ENCODE results near the gene NIPAL3.
A peak's percentile ranks its signal among the peaks of the same experiment; 100 is the strongest.
"Not testable (repeated sequence)": the region's sequence is repeated elsewhere in the genome, so short reads cannot be mapped to it uniquely, and the experiment has no call there.

The NIPAL3 gene

DNA sequence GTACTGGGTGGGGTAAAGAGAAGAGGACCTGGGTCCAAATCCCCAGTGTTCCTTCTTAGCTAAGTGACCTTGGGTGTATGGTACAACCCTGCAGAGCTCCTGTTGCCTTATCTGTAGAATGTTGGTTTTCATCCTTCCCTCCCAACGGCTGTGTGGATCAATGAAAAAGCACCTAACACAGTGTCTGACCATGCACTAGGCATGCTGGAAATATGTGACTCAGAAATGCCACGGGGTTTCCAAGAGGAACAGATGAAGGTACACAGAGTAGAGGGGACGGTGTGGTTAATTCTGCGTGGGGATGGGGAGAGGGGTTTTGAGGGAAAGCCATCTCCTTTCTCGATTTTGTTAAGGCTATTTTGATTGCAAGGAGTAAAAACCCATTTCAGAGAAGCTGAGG is 8.6 kb downstream of the NIPAL3 start:
- DNase-seq (ENCODE audit: low spot score) = no peak

DNA sequence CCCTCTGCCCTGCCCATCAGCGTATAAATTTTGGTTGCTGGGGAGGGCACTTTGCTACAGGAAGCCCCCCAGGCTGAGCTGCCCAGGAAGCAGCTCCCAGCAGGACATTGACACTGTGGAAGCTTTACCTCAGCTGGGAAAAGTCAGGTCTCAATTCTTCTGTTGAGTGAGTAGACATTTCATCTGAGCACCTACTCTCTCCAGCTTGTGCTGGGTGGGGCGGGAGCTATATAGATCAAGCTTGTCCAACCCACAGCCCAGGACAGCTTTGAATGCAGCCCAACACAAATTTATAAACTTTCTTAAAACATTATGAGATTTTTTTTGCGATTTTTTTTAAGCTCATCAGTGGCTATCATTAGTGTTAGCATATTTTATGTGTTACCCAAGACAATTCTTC is 9.4 kb downstream of the NIPAL3 start:
- DNase-seq (ENCODE audit: low spot score) = no peak

DNA sequence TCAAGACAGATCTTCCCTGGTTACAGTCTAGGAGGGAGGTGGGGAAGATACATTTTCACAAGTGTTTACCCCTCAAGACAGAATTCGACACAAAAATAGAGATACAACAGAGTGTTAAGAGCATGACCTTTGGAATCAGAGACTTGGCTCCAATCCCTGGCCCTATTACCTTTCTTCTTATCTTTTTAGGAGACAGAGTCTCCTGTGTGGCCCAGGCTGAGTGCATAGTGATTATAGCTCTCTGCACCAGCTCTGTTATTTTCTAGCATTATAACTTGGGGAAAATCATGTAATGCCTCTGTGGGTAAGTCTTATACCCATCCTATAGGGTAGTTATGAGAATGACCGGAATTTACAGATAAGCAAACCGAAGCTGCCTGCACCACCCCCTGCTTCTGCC is 9.8 kb downstream of the NIPAL3 start:
- DNase-seq (ENCODE audit: low spot score) = no peak

GRCh38 chr1:24425922-24426321 is 10.3 kb downstream of the NIPAL3 start:
- no peak for DNase-seq (ENCODE audit: low spot score)

DNA sequence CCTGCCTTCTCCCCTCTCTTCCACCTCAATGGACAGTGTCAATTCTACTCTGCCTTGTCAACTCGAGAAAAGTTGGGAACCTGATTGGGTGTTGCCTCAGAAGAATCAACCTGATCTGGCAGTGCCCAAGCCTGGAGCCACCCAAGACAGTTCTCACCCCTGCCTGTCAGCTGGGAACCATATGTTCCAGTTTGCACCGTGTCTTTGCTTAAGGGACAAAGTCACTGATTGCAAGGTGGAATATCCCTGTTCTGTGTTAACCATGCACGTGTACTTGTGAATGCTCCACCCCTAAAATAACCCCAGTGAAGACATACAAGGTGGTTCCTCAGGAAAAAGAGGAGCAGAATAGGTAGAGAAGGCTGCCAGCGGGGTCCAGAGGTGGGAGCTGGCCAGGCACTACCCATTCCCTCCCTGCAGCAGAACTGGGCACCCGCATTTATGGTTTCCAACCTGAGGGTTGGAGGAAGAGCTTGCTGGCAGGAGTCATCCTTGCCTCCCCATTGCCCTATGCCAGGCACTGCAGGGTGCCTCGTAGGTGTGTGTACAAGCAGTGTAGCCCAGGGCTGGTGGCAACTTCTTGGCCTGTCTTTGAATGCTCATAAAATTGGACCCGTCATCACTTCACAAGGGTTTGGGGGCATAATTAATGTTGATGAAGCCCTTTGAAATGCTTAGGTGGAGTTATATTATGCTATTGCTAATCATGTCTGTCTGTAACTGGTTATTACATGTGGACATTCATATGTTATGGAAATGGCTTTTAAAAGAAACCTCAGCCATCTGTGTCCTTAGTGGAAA is 11.3 kb downstream of the NIPAL3 start:
- DNase-seq (ENCODE audit: low spot score) = no peak

DNA sequence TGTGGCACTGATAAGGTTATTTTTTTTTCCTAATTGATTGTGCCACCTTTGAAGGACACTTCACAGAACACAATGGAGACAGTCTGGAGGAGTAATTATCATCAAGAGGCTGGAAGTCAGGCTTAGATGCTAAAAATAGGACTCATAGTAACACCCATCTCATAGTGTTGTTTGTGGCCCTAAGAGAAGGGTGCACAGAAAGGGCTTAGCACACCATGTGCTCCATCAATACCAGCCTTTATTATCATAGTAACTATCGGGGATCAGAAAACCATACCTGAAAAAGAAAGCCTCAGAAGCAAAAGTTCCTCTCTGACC is 11.9 kb downstream of the NIPAL3 start:
- DNase-seq (ENCODE audit: low spot score) = no peak

- no peak for DNase-seq (ENCODE audit: low spot score)
Measured at GRCh38 chr1:24435782-24436365, 20.3 kb downstream of the NIPAL3 start.

DNA sequence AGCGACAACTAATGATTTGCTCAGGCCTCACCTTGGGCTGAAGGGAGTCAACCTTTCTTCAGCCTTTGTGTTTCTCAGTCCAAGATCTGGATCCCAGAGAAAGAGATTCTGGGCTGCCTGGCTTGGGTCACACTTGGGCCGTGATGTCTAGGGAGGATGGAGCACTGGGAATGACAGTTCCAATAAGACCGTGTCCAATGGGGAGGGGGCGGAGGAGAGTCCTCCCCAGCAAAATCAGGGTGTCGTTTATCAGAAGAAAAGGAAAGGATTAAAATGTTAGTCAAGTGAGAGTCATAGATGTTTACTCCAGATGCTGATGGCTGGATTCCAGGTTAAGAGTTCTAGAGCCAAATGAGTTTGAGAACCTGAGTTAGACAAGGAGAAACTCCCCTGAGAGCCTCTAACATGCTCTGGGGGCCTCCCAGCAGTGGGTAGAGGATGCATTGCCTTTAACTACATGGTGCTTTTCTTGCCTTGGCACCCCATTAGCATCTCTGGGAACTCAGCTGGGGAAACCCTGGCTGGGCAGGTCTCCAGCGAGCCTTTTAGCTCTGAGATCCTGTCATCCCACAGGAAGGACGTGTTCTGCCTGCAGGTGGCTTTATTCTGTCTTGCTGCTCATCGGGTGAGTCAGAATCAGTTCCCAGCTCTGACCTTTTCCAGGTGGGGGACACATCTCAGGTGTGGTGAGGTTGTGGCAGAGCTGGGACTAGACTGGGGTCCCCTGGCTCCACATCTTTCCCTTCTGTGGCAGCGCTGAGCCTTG is 22.2 kb downstream of the NIPAL3 start:
- peak; percentile 66 for DNase-seq (ENCODE audit: low spot score)

GRCh38 chr1:24438423-24438901 is 22.9 kb downstream of the NIPAL3 start:
- DNase-seq (ENCODE audit: low spot score) = peak; percentile 96

DNA sequence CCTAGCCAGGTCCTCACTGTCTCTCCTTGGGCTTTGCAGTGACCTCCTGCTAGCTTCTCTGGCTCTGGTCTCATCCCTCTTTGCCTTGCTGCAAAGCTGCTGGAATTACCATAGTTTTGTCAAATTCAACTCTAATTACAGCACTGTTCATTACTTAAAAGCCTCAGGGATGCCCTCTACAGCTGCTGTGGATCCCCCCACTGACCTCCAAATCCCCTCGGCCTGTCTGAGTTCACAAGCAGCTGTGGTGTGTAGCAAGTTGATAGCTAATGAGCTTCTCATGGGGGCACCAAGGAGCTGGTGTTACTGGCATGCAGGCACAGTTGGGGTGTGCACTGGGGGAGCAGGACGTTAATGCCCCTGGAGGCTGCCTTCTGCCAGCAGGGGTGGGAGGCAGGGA is 24.8 kb downstream of the NIPAL3 start:
- no peak for DNase-seq (ENCODE audit: low spot score)

DNA sequence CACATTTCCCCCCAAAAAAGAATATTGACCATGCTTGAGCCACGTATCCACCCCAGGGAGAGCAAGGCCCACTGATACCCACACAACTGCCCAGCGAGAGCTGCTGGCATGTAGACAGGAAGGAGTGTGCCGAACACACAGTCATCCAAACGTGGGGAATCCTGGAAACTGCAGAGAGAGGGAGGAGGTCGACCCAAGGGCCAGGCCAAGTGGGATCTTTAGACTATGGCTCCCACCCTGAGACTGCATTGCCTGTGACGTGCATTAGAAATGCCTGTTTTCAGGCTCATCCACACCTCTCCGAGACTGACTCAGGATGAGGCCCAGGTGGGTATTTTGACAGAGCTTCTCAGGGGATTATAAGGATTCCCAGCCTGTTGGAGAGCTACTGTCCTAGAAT is 25.9 kb downstream of the NIPAL3 start:
- DNase-seq (ENCODE audit: low spot score) = no peak

GRCh38 chr1:24441996-24442668 is 26.5 kb downstream of the NIPAL3 start:
- no peak for DNase-seq (ENCODE audit: low spot score)

DNA sequence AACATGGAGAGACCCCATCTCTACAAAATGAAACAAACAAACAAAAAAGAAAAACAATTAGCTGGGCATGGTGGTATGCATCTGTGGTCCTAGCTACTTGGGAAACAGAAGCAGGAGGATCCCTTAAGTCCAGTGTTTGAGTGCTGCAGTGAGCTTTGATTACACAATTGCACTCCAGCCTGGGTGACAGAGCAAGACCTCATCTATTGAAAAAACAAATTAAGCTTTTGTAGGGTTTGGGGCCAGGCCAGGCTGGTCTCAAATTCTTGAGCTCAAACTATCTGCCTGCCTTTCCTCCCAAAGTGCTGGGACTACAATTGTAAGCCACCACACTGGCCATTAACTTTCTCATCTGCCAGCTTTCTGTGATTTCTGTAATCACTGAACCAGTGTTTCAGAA is 27.2 kb downstream of the NIPAL3 start:
- DNase-seq (ENCODE audit: low spot score) = no peak

GRCh38 chr1:24443241-24443656 is 27.6 kb downstream of the NIPAL3 start:
- DNase-seq (ENCODE audit: low spot score) = no peak

- DNase-seq (ENCODE audit: low spot score) = not testable (repeated sequence)
Measured at GRCh38 chr1:24446446-24446845, 30.8 kb downstream of the NIPAL3 start.

DNA sequence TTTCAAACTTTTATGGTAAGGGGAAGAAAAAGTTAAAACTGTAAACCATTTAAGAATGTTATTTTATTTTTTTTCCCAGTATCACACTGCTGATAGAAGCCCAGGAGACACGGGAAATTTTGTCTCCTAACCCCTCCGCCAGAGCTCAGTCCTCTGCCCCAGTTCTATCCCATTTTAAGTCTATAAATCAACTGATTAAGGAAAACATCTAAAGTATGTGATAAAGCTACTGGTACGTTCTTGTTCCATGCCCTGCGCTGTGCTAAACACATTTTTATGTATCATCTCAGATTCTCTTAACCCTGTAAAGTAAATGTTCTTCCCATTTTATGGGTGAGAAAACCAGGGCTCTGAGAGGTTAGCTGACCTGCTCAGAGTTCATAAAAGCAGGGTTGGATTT is 34.7 kb downstream of the NIPAL3 start:
- DNase-seq (ENCODE audit: low spot score) = no peak

DNA sequence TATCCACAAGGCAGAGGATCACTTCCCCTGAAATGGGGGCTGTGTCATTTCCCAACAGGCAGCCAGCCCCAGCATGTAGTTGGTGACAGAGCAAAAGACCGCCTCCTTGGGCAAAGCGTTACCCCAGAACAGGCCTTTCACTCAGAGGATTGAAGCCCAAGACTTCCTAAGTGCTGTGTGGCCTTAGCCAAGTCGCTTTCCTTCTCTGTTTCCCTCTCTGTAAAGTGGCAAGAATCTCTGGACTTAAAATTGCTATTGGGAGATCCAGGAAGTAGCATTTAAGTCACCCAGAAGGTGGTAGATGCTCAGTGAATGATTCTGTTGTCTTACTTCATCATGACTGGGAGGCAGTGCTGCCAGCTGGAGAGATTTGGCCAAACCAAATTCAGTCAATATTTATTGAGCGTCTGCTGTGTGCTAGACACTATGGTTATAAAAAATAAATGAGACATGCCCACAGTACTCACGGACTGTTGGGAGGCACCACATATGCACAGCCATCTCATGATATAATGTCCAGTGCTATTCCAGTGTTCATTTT is 35.3 kb downstream of the NIPAL3 start:
- DNase-seq (ENCODE audit: low spot score) = no peak

GRCh38 chr1:24451746-24452145 is 36.1 kb downstream of the NIPAL3 start:
- DNase-seq (ENCODE audit: low spot score) = no peak

DNA sequence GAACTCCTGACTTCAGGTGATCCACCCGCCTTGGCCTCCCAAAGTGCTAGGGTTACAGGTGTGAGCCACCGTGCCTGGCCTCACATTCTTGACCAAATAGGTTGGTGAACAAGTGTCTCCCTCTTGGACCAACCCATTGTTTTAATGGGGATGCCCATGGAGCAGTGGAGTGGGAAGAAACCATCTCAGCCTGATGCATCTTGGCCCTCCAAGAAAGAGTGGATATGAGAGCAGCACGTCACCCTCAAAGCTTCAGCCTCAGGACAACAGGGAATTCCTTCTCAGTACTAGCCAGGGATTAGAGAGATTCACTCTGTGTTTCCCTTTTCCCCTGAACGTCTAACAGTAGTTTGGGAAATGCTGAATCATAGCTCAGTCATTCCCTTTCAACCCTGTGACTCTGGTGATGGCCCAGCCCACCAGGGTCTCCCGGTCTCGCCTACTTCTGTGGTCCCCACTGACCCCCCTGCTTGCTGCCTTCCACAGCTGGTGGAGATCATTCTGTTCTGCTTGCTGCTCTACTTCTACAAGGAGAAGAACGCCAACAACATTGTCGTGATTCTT is 37.4 kb downstream of the NIPAL3 start:
- DNase-seq (ENCODE audit: low spot score) = no peak

DNA sequence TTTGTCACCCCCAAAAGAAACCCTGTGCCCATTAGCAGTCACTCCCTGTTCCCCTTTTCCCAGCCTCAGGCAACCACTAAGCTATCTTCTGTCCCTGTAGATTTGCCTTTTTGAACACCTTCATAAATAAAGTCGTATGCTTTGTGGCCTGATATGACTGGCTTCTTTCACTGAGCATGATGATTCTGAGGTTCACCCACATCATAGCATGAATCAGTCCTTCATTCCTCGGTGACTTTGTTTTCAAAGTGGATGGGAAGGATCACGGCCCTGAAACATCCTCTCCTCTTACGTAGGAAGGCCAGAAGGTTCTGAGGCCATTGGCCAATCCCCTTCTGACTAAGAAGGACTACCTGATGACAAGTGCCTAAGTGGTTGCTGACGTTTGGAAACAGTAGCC is 39.1 kb downstream of the NIPAL3 start:
- DNase-seq (ENCODE audit: low spot score) = no peak

GRCh38 chr1:24455272-24455671 is 39.7 kb downstream of the NIPAL3 start:
- DNase-seq (ENCODE audit: low spot score) = no peak

GRCh38 chr1:24457866-24458265 is 42.3 kb downstream of the NIPAL3 start:
- DNase-seq (ENCODE audit: low spot score) = no peak

Measured in cerebellar cortex (tissue), 1 donor.